ENCODE data around the gene AMER1.

DNA sequence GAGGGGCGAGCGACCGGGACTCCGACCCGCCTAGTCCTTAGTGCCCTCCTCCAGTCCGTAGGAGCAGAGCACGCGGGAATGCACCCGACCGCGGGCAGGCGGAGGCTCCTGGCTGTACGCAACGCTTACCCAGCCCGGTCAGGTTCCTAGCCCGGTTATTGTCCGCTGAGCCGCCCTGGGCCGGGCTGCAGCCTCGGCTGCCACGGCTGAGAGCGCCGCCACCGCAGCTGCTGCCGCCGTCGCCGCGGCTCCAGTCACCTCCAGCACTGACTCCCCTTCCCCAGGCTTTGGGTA, at the start of gene AMER1:
- TF ChIP-seq, protein P1, sequence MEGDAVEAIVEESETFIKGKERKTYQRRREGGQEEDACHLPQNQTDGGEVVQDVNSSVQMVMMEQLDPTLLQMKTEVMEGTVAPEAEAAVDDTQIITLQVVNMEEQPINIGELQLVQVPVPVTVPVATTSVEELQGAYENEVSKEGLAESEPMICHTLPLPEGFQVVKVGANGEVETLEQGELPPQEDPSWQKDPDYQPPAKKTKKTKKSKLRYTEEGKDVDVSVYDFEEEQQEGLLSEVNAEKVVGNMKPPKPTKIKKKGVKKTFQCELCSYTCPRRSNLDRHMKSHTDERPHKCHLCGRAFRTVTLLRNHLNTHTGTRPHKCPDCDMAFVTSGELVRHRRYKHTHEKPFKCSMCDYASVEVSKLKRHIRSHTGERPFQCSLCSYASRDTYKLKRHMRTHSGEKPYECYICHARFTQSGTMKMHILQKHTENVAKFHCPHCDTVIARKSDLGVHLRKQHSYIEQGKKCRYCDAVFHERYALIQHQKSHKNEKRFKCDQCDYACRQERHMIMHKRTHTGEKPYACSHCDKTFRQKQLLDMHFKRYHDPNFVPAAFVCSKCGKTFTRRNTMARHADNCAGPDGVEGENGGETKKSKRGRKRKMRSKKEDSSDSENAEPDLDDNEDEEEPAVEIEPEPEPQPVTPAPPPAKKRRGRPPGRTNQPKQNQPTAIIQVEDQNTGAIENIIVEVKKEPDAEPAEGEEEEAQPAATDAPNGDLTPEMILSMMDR (conservative IDR thresholded peaks at IDR 0.05), result no peak
- no peak for TF ChIP-seq EZH2 (IDR thresholded peaks at IDR 0.05; ENCODE audit: low read depth)

Measured in PC-9 (cell line).